ENCODE results near the gene AGPAT3. TPM values are rescaled to one million over a fixed set of nuclear protein-coding genes. Genes with fewer than 3 reads are reported as not detected.
A peak's percentile ranks its signal among the peaks of the same experiment; 100 is the strongest.

Gene AGPAT3
- total RNA-seq, 1 experiment from 2014 or later: 13.0 TPM

- Histone ChIP-seq H3K4ac (ENCODE audit: low read depth, low read length) (no peak overlapping the region), H3K79me1 (ENCODE audit: insufficient read depth, low read depth, low read length, poor library complexity, severe bottlenecking) (no peaks in the 10 kb centered on the region), H2BK15ac (ENCODE audit: low read depth, low read length) (no peak overlapping the region), H3K9me3 (ENCODE audit: control insufficient read depth, low read depth, low read length) (no peaks in the 10 kb centered on the region), H4K5ac (ENCODE audit: insufficient read length, low read depth, low read length) (no peak overlapping the region), H3T11ph (ENCODE audit: low read length) (no peak overlapping the region), H4K20me1 (ENCODE audit: control insufficient read depth, insufficient read depth, insufficient read length) (no peaks in the 10 kb centered on the region), H3K23ac (ENCODE audit: insufficient read length, low read depth, low read length) (no peak overlapping the region), H3K27ac (ENCODE audit: insufficient read length, low read depth, low read length) (no peak overlapping the region), H3K14ac (ENCODE audit: insufficient read depth, low read length) (no peak overlapping the region), H4K8ac (replicated peaks; ENCODE audit: insufficient read length, low read depth, low read length) (no peak overlapping the region), H3K4me1 (ENCODE audit: insufficient read depth, low read length) (peaks cover 3% of the 10 kb centered on the region; the same call in 1 of the 2 replicates), H2BK20ac (ENCODE audit: low read depth, low read length, poor library complexity, severe bottlenecking) (no peak overlapping the region), H3K4me2 (ENCODE audit: insufficient read depth, insufficient read length, low read length) (no peak overlapping the region), H3K79me2 (ENCODE audit: insufficient read depth, low read length) (no peaks in the 10 kb centered on the region), H2AK5ac (ENCODE audit: insufficient read length, low read length) (no peak overlapping the region), H3K9ac (ENCODE audit: extremely low read depth, insufficient read length, low read length) (no peak overlapping the region), H3K27me3 (ENCODE audit: insufficient read depth, low read length) (no peaks in the 10 kb centered on the region), H2BK5ac (ENCODE audit: insufficient read length, low read length) (no peak overlapping the region), H2BK12ac (ENCODE audit: insufficient read length, low read depth, low read length) (no peak overlapping the region), H3K18ac (ENCODE audit: insufficient read length, low read depth, low read length) (no peak overlapping the region), H3K23me2 (ENCODE audit: insufficient read length, low read depth, low read length, poor library complexity, severe bottlenecking) (no peaks in the 10 kb centered on the region), H2BK120ac (ENCODE audit: low read depth, low read length, poor library complexity, severe bottlenecking) (no peak overlapping the region), H4K91ac (ENCODE audit: insufficient read length, low read depth, low read length) (no peak overlapping the region), H3K56ac (ENCODE audit: insufficient read length, low read depth, low read length) (no peak overlapping the region), H2AFZ (ENCODE audit: low read length) (no peak overlapping the region)
- Mint-ChIP-seq H3K4me1 (peaks cover 28 to 33% of the 10 kb centered on the region in 2 experiments), H3K27ac (peak overlapping the region in 2 of 3 experiments; percentile 9 to 18; a peak in 3 of 7 replicates), H3K4me3 (no peak overlapping the region; a peak in 1 of 5 replicates), H3K36me3 (ENCODE audit: insufficient read depth in 1 of 3, low read depth in 3 of 3) (peaks cover 0 to 2% (median 0%) of the 10 kb centered on the region in 3 experiments; a peak in 1 of 7 replicates), H3K27me3 (ENCODE audit: low read depth) (peaks cover 8% of the 10 kb centered on the region), H3K9me3 (no peaks in the 10 kb centered on the region)
- no peak for TF ChIP-seq CTCF (conservative IDR thresholded peaks at IDR 0.05)
- DNase-seq: no peak
- no CpG with 5 or more reads among the region's 35 CpGs for WGBS (ENCODE audit: extremely low coverage, insufficient read length, low lambda C conversion rate)
These were observed 51.9 kb downstream of the AGPAT3 start for GRCh38 chr21:43916691-43917514.
